CD4-positive, alpha-beta memory T cell (primary cell): ENCODE measurements around the gene TRIM21. TPM values are rescaled to one million over a fixed set of nuclear protein-coding genes. Genes with fewer than 3 reads are reported as not detected.

Experiments
- CTCF ChIA-PET: fragments of 350-600 bp; sonication (Branson Sonifier 250); formaldehyde crosslinking; loops from one replicate; lab custom pipeline; 2021; ENCODE audit warnings: inconsistent platforms; ENCODE audit not compliant: partially characterized antibody; lab: Charles Lee
- POLR2A ChIA-PET: fragments of 350-600 bp; sonication (Branson Sonifier 250); formaldehyde crosslinking; loops from one replicate; lab custom pipeline; 2021; ENCODE audit not compliant: partially characterized antibody; lab: Charles Lee
- DNase-seq, 5 donors: peaks; one replicate each; pipeline versions ENCODE4 v3.0.0 to v3.0.0-alpha.2; 2020 to 2022; ENCODE audit warnings: mixed read lengths in 1 of 5
- H3K27ac ChIP-seq: one replicate; pipeline ENCODE4 v1.7.0; 2013; ENCODE audit warnings: low read depth, low read length
- H3K27me3 ChIP-seq: 2 replicates; pipeline ENCODE4 v1.7.0; 2013; ENCODE audit warnings: mild to moderate bottlenecking, low read length, moderate library complexity; ENCODE audit not compliant: insufficient read depth
- H3K36me3 ChIP-seq: 2 replicates; pipeline ENCODE4 v1.7.0; 2013; ENCODE audit warnings: mild to moderate bottlenecking, low read length, moderate library complexity; ENCODE audit not compliant: insufficient read depth
- H3K4me1 ChIP-seq: 2 replicates; pipeline ENCODE4 v1.7.0; 2013; ENCODE audit warnings: mild to moderate bottlenecking, low read length, moderate library complexity; ENCODE audit not compliant: insufficient read depth
- H3K4me3 ChIP-seq, 2 donors: one replicate each; pipeline ENCODE4 v1.7.0; 2013; ENCODE audit warnings: low read length in 2 of 2, mild to moderate bottlenecking in 1 of 2
- H3K9me3 ChIP-seq, 2 donors: one replicate each; pipeline ENCODE4 v1.7.0; 2013; ENCODE audit warnings: low read length in 2 of 2, control low read depth in 1 of 2; ENCODE audit not compliant: control insufficient read depth in 1 of 2
- H3K27ac Mint-ChIP-seq, 7 donors: one replicate each; pipeline ENCODE4 v1.8.0; 2020 to 2021; ENCODE audit warnings: mixed read lengths in 7 of 7, mild to moderate bottlenecking in 6 of 7, inconsistent platforms in 3 of 7, moderate library complexity in 3 of 7
- H3K27me3 Mint-ChIP-seq, 2 donors: one replicate each; pipeline ENCODE4 v1.8.0; 2020 to 2021; ENCODE audit warnings: mixed read lengths in 2 of 2
- H3K36me3 Mint-ChIP-seq, 2 donors: one replicate each; pipeline ENCODE4 v1.8.0; 2020 to 2021; ENCODE audit warnings: mixed read lengths in 2 of 2, inconsistent platforms in 1 of 2, mild to moderate bottlenecking in 1 of 2
- H3K4me1 Mint-ChIP-seq, 4 donors: one replicate each; pipeline ENCODE4 v1.8.0; 2020 to 2021; ENCODE audit warnings: mixed read lengths in 4 of 4, mild to moderate bottlenecking in 1 of 4
- H3K4me3 Mint-ChIP-seq, 8 donors: one replicate each; pipeline ENCODE4 v1.8.0; 2020 to 2021; ENCODE audit warnings: mixed read lengths in 8 of 8, mild to moderate bottlenecking in 7 of 8, moderate library complexity in 6 of 8, inconsistent platforms in 3 of 8
- H3K9me3 Mint-ChIP-seq, 8 donors: one replicate each; pipeline ENCODE4 v1.8.0; 2020 to 2021; ENCODE audit warnings: mixed read lengths in 8 of 8, mild to moderate bottlenecking in 5 of 8, inconsistent platforms in 3 of 8, moderate library complexity in 1 of 8
- intact Hi-C: fragments of 100-400 bp; cut with micrococcal nuclease; formaldehyde crosslinking; loops from one replicate; pipeline ENCODE4 v1.15.1; 2023
- polyA plus RNA-seq, 2 donors: library from polyadenylated mRNA; unstranded; fragments of 300-500 nt; fragmentation: Illumina TruSeq; gene quantifications; one replicate each; pipeline ENCODE4 v1.2.3, GENCODE V29; 2021
- total RNA-seq, 2 experiments: library from RNA; stranded (reverse); gene quantifications; one replicate each; pipeline ENCODE4 v1.2.3, GENCODE V29; 2021

The TRIM21 gene
- total RNA-seq (10 to 100 TPM; 30.9 to 32.3 TPM), polyA plus RNA-seq (10 to 100 TPM; 22.3 to 58.2 TPM)

- Histone ChIP-seq H3K36me3 (peaks cover 19% of the 10 kb centered on the region), H3K27me3 (no peaks in the 10 kb centered on the region), H3K9me3 (no peaks in the 10 kb centered on the region), H3K27ac (peak within 1 kb of the TSS; percentile 89), H3K4me1 (peaks cover 32% of the 10 kb centered on the region), H3K4me3 (peak within 1 kb of the TSS; percentile 90 to 91)
- Mint-ChIP-seq H3K27ac (peak within 1 kb of the TSS; percentile 47 to 95 (median 94)), H3K9me3 (peaks cover 0 to 7% (median 4%) of the 10 kb centered on the region in 8 donors), H3K27me3 (peaks cover 5 to 15% of the 10 kb centered on the region in 2 donors), H3K36me3 (peaks cover 25 to 37% of the 10 kb centered on the region in 2 donors), H3K4me1 (peaks cover 30 to 56% (median 38%) of the 10 kb centered on the region in 4 donors), H3K4me3 (peak within 1 kb of the TSS; percentile 80 to 96 (median 94))
- CTCF ChIA-PET = interaction anchor here (1.0 to 1.2 kb wide), 2 partner anchors 17 to 100 kb away, joined by 3 to 4 read pairs; no protein-coding TSS in a partner anchor
- peak; percentile 87 to 92 (median 89) for DNase-seq
- intact Hi-C loops = loop anchor here (2.0 kb wide), 1 partner anchor 215 kb away; the partner anchor contains the start of gene TRIM68
- POLR2A ChIA-PET = interaction anchor here (1.3 kb wide), 1 partner anchor 214 kb away, joined by 5 read pairs; the partner anchor contains the start of gene TRIM68
Measured at GRCh38 chr11:4393209-4393857, at the start of gene TRIM21. TSS of gene TRIM21 (minus strand) at chr11:4393702. CDS start at chr11:4390409, 3,293 bp downstream.

- Histone ChIP-seq H3K4me1 (no peaks in the 10 kb centered on the region), H3K36me3 (no peaks in the 10 kb centered on the region), H3K4me3 (no peak overlapping the region), H3K9me3 (no peaks in the 10 kb centered on the region), H3K27me3 (no peaks in the 10 kb centered on the region), H3K27ac (no peak overlapping the region)
- H3K36me3 Mint-ChIP-seq = no peaks in the 10 kb centered on the region
- H3K4me3 Mint-ChIP-seq = no peak overlapping the region
- intact Hi-C loops = no loop called here
- no peak for DNase-seq
- ChIA-PET CTCF (no interaction called here), POLR2A (no interaction called here)
- peaks cover 3 to 9% of the 10 kb centered on the region in 2 donors for H3K27me3 Mint-ChIP-seq
- no peak overlapping the region for H3K27ac Mint-ChIP-seq
- H3K4me1 Mint-ChIP-seq = no peaks in the 10 kb centered on the region
- peaks cover 0 to 8% (median 3%) of the 10 kb centered on the region in 8 donors for H3K9me3 Mint-ChIP-seq
Measured at GRCh38 chr11:4441515-4441914, 48.0 kb upstream of the TRIM21 start.

- Mint-ChIP-seq H3K27me3 (peaks cover 6 to 14% of the 10 kb centered on the region in 2 donors), H3K27ac (no peak overlapping the region), H3K36me3 (no peaks in the 10 kb centered on the region), H3K4me3 (no peak overlapping the region), H3K9me3 (peaks cover 0 to 8% (median 3%) of the 10 kb centered on the region in 8 donors), H3K4me1 (no peaks in the 10 kb centered on the region)
- no peaks in the 10 kb centered on the region for H3K4me1 ChIP-seq
- no peaks in the 10 kb centered on the region for H3K36me3 ChIP-seq
- intact Hi-C loops = no loop called here
- no peak for DNase-seq
- POLR2A ChIA-PET = no interaction called here
- no peaks in the 10 kb centered on the region for H3K9me3 ChIP-seq
- no peaks in the 10 kb centered on the region for H3K27me3 ChIP-seq
- H3K27ac ChIP-seq = no peak overlapping the region
- no peak overlapping the region for H3K4me3 ChIP-seq
- CTCF ChIA-PET = no interaction called here
Measured at GRCh38 chr11:4436411-4436810, 42.9 kb upstream of the TRIM21 start.

- H3K27me3 Mint-ChIP-seq = peaks cover 6 to 18% of the 10 kb centered on the region in 2 donors
Measured at GRCh38 chr11:4433856-4434255, 40.4 kb upstream of the TRIM21 start.

GRCh38 chr11:4430051-4430450, 36.5 kb upstream of the TRIM21 start:
- POLR2A ChIA-PET = no interaction called here
- intact Hi-C loops = no loop called here
- Mint-ChIP-seq H3K9me3 (no peaks in the 10 kb centered on the region), H3K27ac (no peak overlapping the region), H3K4me3 (no peak overlapping the region), H3K27me3 (peaks cover 5 to 10% of the 10 kb centered on the region in 2 donors), H3K36me3 (no peaks in the 10 kb centered on the region), H3K4me1 (no peaks in the 10 kb centered on the region)
- H3K4me1 ChIP-seq = no peaks in the 10 kb centered on the region
- CTCF ChIA-PET = no interaction called here
- no peak overlapping the region for H3K27ac ChIP-seq
- no peak for DNase-seq
- no peaks in the 10 kb centered on the region for H3K9me3 ChIP-seq
- no peaks in the 10 kb centered on the region for H3K36me3 ChIP-seq
- H3K27me3 ChIP-seq = no peaks in the 10 kb centered on the region
- H3K4me3 ChIP-seq = no peak overlapping the region

More at GRCh38 chr11:4433856-4434255, 40.4 kb upstream of the TRIM21 start:
- Mint-ChIP-seq H3K27ac (peak overlapping the region in 1 of 7 donors; percentile 55), H3K9me3 (peaks cover 0 to 4% (median under 1%) of the 10 kb centered on the region in 8 donors), H3K36me3 (no peaks in the 10 kb centered on the region), H3K4me1 (no peaks in the 10 kb centered on the region), H3K4me3 (no peak overlapping the region)
- Histone ChIP-seq H3K4me1 (no peaks in the 10 kb centered on the region), H3K36me3 (no peaks in the 10 kb centered on the region), H3K9me3 (no peaks in the 10 kb centered on the region), H3K27me3 (no peaks in the 10 kb centered on the region), H3K27ac (no peak overlapping the region), H3K4me3 (no peak overlapping the region)
- intact Hi-C loops = no loop called here
- no peak for DNase-seq
- ChIA-PET POLR2A (no interaction called here), CTCF (no interaction called here)

- Mint-ChIP-seq H3K27me3 (peaks cover 0 to 14% of the 10 kb centered on the region in 2 donors), H3K36me3 (no peaks in the 10 kb centered on the region), H3K4me1 (no peaks in the 10 kb centered on the region), H3K9me3 (no peaks in the 10 kb centered on the region), H3K27ac (no peak overlapping the region), H3K4me3 (no peak overlapping the region)
- H3K36me3 ChIP-seq = no peaks in the 10 kb centered on the region
- H3K4me3 ChIP-seq = no peak overlapping the region
- H3K27ac ChIP-seq = no peak overlapping the region
- DNase-seq = no peak
- intact Hi-C loops = no loop called here
- no peaks in the 10 kb centered on the region for H3K27me3 ChIP-seq
- ChIA-PET CTCF (no interaction called here), POLR2A (no interaction called here)
- no peaks in the 10 kb centered on the region for H3K9me3 ChIP-seq
- no peaks in the 10 kb centered on the region for H3K4me1 ChIP-seq
Measured at GRCh38 chr11:4418403-4418802, 24.9 kb upstream of the TRIM21 start.

GRCh38 chr11:4416816-4417215, 23.3 kb upstream of the TRIM21 start:
- H3K27ac Mint-ChIP-seq = no peak overlapping the region
- H3K36me3 Mint-ChIP-seq = no peaks in the 10 kb centered on the region
- no peaks in the 10 kb centered on the region for H3K36me3 ChIP-seq
- no peaks in the 10 kb centered on the region for H3K9me3 ChIP-seq
- H3K27ac ChIP-seq = no peak overlapping the region
- H3K4me1 ChIP-seq = no peaks in the 10 kb centered on the region
- H3K9me3 Mint-ChIP-seq = no peaks in the 10 kb centered on the region
- intact Hi-C loops = no loop called here
- H3K27me3 ChIP-seq = no peaks in the 10 kb centered on the region
- no peak overlapping the region for H3K4me3 Mint-ChIP-seq
- ChIA-PET CTCF (no interaction called here), POLR2A (no interaction called here)
- H3K4me3 ChIP-seq = no peak overlapping the region
- DNase-seq = no peak
- no peaks in the 10 kb centered on the region for H3K4me1 Mint-ChIP-seq
- peaks cover 1 to 14% of the 10 kb centered on the region in 2 donors for H3K27me3 Mint-ChIP-seq
